Psoas muscle (tissue), 8 donors: Measurements from ENCODE around the gene KRT28. TPM values are rescaled to one million over a fixed set of nuclear protein-coding genes. Genes with fewer than 3 reads are reported as not detected.

Experiments used
- ATAC-seq, 4 donors: fragments of 200-7000 bp; cut with Tn5 transposase; one replicate each; pipeline ENCODE4 v1.9.1; 2020; ENCODE audit warnings: moderate library complexity in 3 of 4, mild to moderate bottlenecking in 2 of 4
- DNase-seq, 2 donors: peaks; one replicate each; pipeline ENCODE4 v3.0.0-alpha.2; 2020
- H3K27ac ChIP-seq: fragments of 200-600 bp; one replicate; pipeline ENCODE4 v1.8.0; 2022
- H3K27me3 ChIP-seq, 3 donors: fragments of 200-600 bp in 1 of 3; one replicate each; pipeline versions ENCODE4 v1.6.1 to v1.8.0; 2013 to 2022; ENCODE audit warnings: low read length in 2 of 3, mild to moderate bottlenecking in 2 of 3, moderate library complexity in 1 of 3; ENCODE audit not compliant: insufficient read depth in 3 of 3
- H3K36me3 ChIP-seq, 2 donors: fragments of 200-600 bp in 1 of 2; one replicate each; pipeline versions ENCODE4 v1.6.1 to v1.8.0; 2013 to 2022; ENCODE audit warnings: low read depth in 1 of 2, mild to moderate bottlenecking in 1 of 2, moderate library complexity in 1 of 2; ENCODE audit not compliant: insufficient read depth in 1 of 2
- H3K4me1 ChIP-seq: fragments of 200-600 bp; one replicate; pipeline ENCODE4 v1.8.0; 2022
- H3K4me3 ChIP-seq: fragments of 200-600 bp; one replicate; pipeline ENCODE4 v1.8.0; 2022; ENCODE audit warnings: mild to moderate bottlenecking
- H3K9me3 ChIP-seq: fragments of 200-600 bp; one replicate; pipeline ENCODE4 v1.8.0; 2022
- WGBS, 3 donors: extraction: QIAGEN DNeasy Blood & Tissue Kit; methylation state at CpG; one replicate each; pipeline versions ENCODE4 v1.1.6 to v1.1.7; 2013; 5-methylcytosine and 5-hydroxymethylcytosine counted together
- intact Hi-C, 2 donors: fragments of 100-400 bp; cut with DNase I; formaldehyde crosslinking; loops; one replicate each; pipeline versions ENCODE4 v1.11.0 to v1.14.2; 2022
- polyA plus RNA-seq, 3 donors: library from polyadenylated mRNA; stranded (reverse); fragments of 200-250 nt; gene quantifications; one replicate each; pipeline ENCODE4 v1.2.3, GENCODE V29; 2013
- total RNA-seq, 4 donors: library from RNA; stranded (reverse); fragmentation: NEBNext Ultra II Directional in 2 of 4; extraction: Animal tissue kit (Norgen Biotek cat#: 25700) in 2 of 4; gene quantifications; one replicate each; pipeline versions ENCODE4 v1.2.1 to v1.2.4, GENCODE V29; 2021 to 2023
- TF ChIP-seq, protein P1 (sequence below): fragments of 200-600 bp; IDR thresholded peaks from one replicate; pipeline ENCODE4 v1.8.0; 2022; ENCODE audit warnings: antibody characterized with exemption
- donor health status: healthy with polysubstance abuse.
- donor health status: DM: no; HTN: no; CAD: no; lungs with moderate emphysema.
- donor health status: Bipolar disorder and iron deficiency.
- donor health status: healthy.
- donor health status: DM: yes; HTN: yes; CAD: no.
- donor health status: DM: no; HTN: no; CAD: no.
- donor health status: DM: no; HTN: no; CAD: no.
- donor health status: DM: yes; HTN: yes; CAD: no.

Gene KRT28
- total and polyA plus RNA-seq, 7 donors = not detected

DNA sequence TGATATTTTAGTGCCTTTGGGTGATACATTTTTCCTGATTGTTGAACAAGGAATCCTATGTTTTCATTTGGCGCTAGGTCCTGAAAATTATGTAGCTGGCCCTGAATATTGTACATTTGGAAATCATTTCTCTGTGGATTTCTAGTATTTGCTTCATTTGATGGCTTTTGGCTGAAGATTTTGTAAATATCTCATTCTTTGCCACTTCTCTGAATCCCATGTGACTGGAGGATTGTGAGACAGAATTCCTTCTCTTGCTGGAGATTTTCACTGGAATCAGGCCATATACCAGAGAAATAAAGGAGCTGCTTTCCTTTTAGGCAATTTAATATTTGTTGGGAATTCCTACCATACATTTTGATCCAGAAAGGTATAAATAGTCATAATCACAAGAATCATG lies 8.6 kb downstream of the KRT28 start:
- ATAC-seq (peak in 1 of 4 donors; percentile 37), DNase-seq (no peak)
- H3K36me3 ChIP-seq = no peaks in the 10 kb centered on the region
- intact Hi-C loops = loop anchor here (5.0 to 10.0 kb wide), 2 partner anchors 166 to 169 kb away; no protein-coding TSS in a partner anchor
- no peaks in the 10 kb centered on the region for H3K27me3 ChIP-seq
- H3K4me1 ChIP-seq = no peaks in the 10 kb centered on the region
- 71 to 82% (median 81%) methylated on average over 1 of the region's 1 CpG for WGBS, 3 donors
- no peaks in the 10 kb centered on the region for H3K9me3 ChIP-seq
- H3K4me3 ChIP-seq = no peak overlapping the region
- TF ChIP-seq, protein P1, sequence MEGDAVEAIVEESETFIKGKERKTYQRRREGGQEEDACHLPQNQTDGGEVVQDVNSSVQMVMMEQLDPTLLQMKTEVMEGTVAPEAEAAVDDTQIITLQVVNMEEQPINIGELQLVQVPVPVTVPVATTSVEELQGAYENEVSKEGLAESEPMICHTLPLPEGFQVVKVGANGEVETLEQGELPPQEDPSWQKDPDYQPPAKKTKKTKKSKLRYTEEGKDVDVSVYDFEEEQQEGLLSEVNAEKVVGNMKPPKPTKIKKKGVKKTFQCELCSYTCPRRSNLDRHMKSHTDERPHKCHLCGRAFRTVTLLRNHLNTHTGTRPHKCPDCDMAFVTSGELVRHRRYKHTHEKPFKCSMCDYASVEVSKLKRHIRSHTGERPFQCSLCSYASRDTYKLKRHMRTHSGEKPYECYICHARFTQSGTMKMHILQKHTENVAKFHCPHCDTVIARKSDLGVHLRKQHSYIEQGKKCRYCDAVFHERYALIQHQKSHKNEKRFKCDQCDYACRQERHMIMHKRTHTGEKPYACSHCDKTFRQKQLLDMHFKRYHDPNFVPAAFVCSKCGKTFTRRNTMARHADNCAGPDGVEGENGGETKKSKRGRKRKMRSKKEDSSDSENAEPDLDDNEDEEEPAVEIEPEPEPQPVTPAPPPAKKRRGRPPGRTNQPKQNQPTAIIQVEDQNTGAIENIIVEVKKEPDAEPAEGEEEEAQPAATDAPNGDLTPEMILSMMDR = no peak
- H3K27ac ChIP-seq = no peak overlapping the region

DNA sequence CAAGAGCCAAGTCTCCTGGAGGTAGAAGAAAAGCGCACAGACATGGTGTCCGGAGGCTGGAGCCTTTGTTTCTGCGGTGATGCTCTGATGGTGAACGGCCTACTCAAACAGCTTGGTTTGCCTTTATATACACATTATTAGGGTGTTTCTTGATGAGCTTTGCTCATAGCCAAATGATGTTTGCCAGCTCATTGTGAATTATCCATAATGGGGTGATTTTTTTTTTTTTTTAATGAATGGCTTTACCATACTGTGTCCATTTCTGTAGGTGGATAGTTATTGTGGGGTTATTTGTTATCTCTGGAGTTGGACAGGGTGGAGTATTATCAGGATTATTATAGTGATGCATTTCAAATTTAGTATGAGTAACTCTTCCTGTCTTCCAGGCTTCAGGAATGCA lies 17.3 kb downstream of the KRT28 start, which contains the start of gene KRT27:
KRT27 (minus strand) TSS at position 101 of the 400 bp plus-strand sequence; CDS start at position 44, 57 bp downstream.
- Histone ChIP-seq H3K27me3 (peaks cover 0 to 44% (median 4%) of the 10 kb centered on the region in 3 donors), H3K36me3 (no peaks in the 10 kb centered on the region), H3K4me1 (no peaks in the 10 kb centered on the region), H3K27ac (no peak within 1 kb of the TSS), H3K4me3 (no peak within 1 kb of the TSS), H3K9me3 (no peaks in the 10 kb centered on the region)
- ATAC-seq (no peak), DNase-seq (no peak)
- intact Hi-C loops = no loop called here
- TF ChIP-seq, protein P1 = no peak
- 93 to 95% (median 93%) methylated on average over 4 of the region's 4 CpGs for WGBS, 3 donors

DNA sequence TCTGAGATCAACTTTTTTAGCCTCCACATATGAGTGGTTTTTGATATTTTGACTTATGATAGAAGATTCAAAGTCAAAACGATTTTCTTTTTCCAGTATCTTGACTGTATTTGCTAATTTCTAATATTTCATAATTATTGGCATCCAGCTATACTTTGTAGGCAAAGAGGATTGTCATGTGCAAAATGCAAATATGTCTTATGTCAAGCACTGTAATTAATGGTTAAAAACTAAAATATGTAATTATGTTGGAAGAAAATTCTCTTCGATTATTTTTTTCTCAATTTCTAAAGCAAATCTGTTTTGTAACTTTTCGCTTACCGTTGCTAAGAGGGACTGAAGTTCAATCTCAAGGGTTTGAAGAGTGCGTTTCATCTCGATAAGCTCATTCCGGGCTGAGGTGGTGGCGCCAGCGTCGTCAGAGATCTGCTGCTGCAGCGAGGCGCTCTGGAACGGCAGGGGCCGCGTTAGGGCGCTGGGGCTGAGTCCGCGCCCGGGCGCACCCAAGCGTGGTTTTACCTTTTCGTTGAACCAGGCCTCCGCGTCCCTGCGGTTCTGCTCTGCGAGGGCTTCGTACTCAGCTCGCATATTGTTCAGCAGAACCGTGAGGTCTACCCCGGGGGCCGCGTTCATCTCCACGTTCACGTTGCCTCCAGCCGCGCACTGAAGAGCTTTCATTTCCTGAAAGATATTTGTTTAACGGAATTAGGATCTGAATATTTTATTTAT lies 20.4 kb downstream of the KRT28 start:
- Histone ChIP-seq H3K4me1 (no peaks in the 10 kb centered on the region), H3K36me3 (no peaks in the 10 kb centered on the region), H3K4me3 (no peak overlapping the region), H3K27ac (no peak overlapping the region), H3K27me3 (peaks cover 6 to 48% (median 6%) of the 10 kb centered on the region in 3 donors), H3K9me3 (no peaks in the 10 kb centered on the region)
- intact Hi-C loops = no loop called here
- 24 to 41% (median 41%) methylated on average over 37 of the region's 37 CpGs for WGBS, 3 donors
- no peak for DNase-seq
- TF ChIP-seq, protein P1 = no peak
- no peak for ATAC-seq

DNA sequence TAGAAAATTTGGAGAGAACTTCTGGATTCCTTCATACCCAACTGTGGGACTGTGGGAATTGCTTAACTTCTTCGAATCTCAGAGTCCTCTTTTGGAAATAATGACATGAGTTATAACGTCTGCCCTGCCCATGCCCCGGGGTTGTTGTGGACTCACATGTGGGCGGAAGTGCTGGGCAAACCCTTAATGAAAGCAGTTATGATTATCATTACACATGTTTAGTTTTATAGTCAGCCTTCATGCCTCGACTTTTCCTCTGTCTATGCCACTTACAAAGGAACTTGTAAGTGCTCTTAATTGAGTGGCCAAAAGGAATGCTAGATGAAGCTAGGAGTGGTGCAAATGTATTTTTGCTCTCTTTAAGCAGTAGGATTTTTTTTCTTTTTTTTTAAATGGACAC lies 21.3 kb downstream of the KRT28 start:
- peaks cover 6 to 48% (median 6%) of the 10 kb centered on the region in 3 donors for H3K27me3 ChIP-seq
- 71 to 77% (median 72%) methylated on average over 5 of the region's 5 CpGs for WGBS, 3 donors
- ATAC-seq (no peak), DNase-seq (no peak)
- TF ChIP-seq, protein P1 = no peak
- no peak overlapping the region for H3K4me3 ChIP-seq
- no peaks in the 10 kb centered on the region for H3K36me3 ChIP-seq
- H3K4me1 ChIP-seq = no peaks in the 10 kb centered on the region
- no peaks in the 10 kb centered on the region for H3K9me3 ChIP-seq
- no peak overlapping the region for H3K27ac ChIP-seq
- intact Hi-C loops = no loop called here
